Body of pancreas (tissue), 4 donors: Measurements from ENCODE around the gene PCDHGA6.

Experiments used
- CTCF ChIP-seq, 7 experiments: fragments of 450-650 bp in 4 of 7; fragments of 200-600 bp in 3 of 7; sonication (generic) in 3 of 7; IDR thresholded peaks; one replicate each; pipeline ENCODE4 v1.5.1; 2016 to 2019; ENCODE audit warnings: antibody characterized with exemption in 7 of 7
- POLR2A ChIP-seq, 3 donors: fragments of 450-650 bp; IDR thresholded peaks; one replicate each; pipeline ENCODE4 v1.6.1; 2016; ENCODE audit warnings: antibody characterized with exemption in 3 of 3, mild to moderate bottlenecking in 2 of 3

GRCh38 chr5:141355641-141356040 lies 18.1 kb upstream of the PCDHGA6 start:
- no peak for TF ChIP-seq CTCF (IDR thresholded peaks at IDR 0.05)
- TF ChIP-seq POLR2A (IDR thresholded peaks at IDR 0.05), result no peak
